ENCODE results near the gene MANBA. TPM values are rescaled to one million over a fixed set of nuclear protein-coding genes. Genes with fewer than 3 reads are reported as not detected.
"Not testable (repeated sequence)": the region's sequence is repeated elsewhere in the genome, so short reads cannot be mapped to it uniquely, and the experiment has no call there.

MANBA gene
- total and polyA plus RNA-seq, 2 of the 13 experiments (the other 11 are each of a cell fraction or from before 2014, with no cell fraction given), result 11.7 to 33.3 TPM

DNA sequence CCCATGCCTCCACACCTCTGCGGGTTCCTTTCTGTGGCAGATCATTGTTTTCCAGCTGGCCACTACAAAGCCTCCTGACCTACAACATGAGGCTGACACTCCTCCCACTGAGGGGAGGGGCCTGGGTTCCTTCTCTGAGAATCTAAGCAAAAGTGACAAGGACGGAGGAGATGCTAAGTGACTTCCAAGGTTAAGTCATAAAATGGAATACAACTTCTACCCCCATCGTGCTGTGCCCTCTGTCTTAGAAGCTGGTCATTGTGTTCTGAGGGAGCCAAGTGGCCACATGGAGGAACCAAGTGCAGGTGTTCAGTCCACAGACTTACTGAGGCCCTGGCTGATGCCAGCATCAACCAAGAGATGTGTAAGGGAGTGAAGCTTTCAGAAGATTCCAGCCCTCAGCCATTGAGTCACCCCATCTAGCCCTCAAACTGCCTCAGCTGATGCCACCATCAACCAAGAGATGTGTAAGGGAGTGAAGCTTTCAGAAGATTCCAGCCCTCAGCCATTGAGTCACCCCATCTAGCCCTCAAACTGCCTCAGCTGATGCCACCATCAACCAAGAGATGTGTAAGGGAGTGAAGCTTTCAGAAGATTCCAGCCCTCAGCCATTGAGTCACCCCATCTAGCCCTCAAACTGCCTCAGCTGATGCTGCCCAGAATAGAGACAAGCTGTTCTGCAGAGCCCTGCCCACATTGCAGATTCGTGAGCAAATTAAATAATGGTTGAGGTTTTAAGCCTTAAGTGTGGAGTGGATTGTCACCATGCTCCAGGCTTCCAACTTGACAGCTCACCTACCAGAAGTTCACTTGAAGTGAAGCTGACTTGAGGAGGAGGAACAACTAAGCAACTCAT lies 140.8 kb downstream of the MANBA start:
- TF ChIP-seq PHF8 (CRISPR knock-in tag; IDR thresholded peaks at IDR 0.05), result peak; percentile 4; the same call in 1 of the 2 replicates
- TF ChIP-seq, protein P1, sequence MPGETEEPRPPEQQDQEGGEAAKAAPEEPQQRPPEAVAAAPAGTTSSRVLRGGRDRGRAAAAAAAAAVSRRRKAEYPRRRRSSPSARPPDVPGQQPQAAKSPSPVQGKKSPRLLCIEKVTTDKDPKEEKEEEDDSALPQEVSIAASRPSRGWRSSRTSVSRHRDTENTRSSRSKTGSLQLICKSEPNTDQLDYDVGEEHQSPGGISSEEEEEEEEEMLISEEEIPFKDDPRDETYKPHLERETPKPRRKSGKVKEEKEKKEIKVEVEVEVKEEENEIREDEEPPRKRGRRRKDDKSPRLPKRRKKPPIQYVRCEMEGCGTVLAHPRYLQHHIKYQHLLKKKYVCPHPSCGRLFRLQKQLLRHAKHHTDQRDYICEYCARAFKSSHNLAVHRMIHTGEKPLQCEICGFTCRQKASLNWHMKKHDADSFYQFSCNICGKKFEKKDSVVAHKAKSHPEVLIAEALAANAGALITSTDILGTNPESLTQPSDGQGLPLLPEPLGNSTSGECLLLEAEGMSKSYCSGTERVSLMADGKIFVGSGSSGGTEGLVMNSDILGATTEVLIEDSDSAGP (CRISPR knock-in tag; IDR thresholded peaks at IDR 0.05; ENCODE audit: borderline replicate concordance), result 0 out of 2 replicates have a peak, but pooled peaks have one; percentile 23
- peak overlapping the region; percentile 82 for H3K4me2 ChIP-seq (ENCODE audit: low read depth, low read length)
- H3K27ac ChIP-seq (ENCODE audit: extremely low read length, insufficient read depth, low read length), result peak overlapping the region; percentile 88
- peak overlapping the region; percentile 42 to 60 (median 49); a peak in 4 of 6 replicates for H3K4me3 ChIP-seq (replicated peaks in 1 of 3; ENCODE audit: insufficient read depth in 1 of 3, low read depth in 2 of 3, low read length in 3 of 3)
- peaks cover 53% of the 10 kb centered on the region for H3K4me1 ChIP-seq (ENCODE audit: insufficient read depth, low read length)
- BruUV-seq (replicated peaks); H4K20me1 ChIP-seq (ENCODE audit: insufficient read depth, low read length); H3K36me3 ChIP-seq (replicated peaks in 1 of 2; ENCODE audit: control insufficient read depth in 1 of 2, insufficient read depth in 2 of 2, low read length in 2 of 2); H2AFZ ChIP-seq (ENCODE audit: low read length); FAIRE-seq; DNase-seq (ENCODE audit: low spot score); H3K27me3 ChIP-seq (ENCODE audit: control insufficient read depth in 1 of 2, insufficient read depth in 2 of 2, low read length in 2 of 2); H3K9me3 ChIP-seq (ENCODE audit: low read length); H3K79me2 ChIP-seq (ENCODE audit: insufficient read depth, low read length): not testable (repeated sequence)
- CTCF ChIA-PET (ENCODE audit: low intra/inter-chr PET ratio, low total read pairs), result interaction anchor here (1.0 to 2.0 kb wide), 3 partner anchors 389 to 471 kb away, joined by 4 to 16 read pairs (median 4); no protein-coding TSS in a partner anchor
- 53% methylated on average over 4 of the region's 4 CpGs for WGBS (ENCODE audit: low lambda C conversion rate)
- POLR2A ChIA-PET, result interaction anchor here (0.9 to 3.3 kb wide), 11 partner anchors 10 to 480 kb away, joined by 3 to 23 read pairs (median 4); partner anchors contain the start of genes BDH2, CISD2, MANBA and UBE2D3
- in situ Hi-C loops (cut with HindIII; ENCODE audit: extremely low pct_ligation_motif_present, low pct_unique_long_range_greater_than_20kb), result loop anchor here (5.0 to 10.0 kb wide), 3 partner anchors 175 to 477 kb away; partner anchors contain the start of gene BDH2
- H3K9ac ChIP-seq (ENCODE audit: insufficient read depth, low read depth, low read length), result peak overlapping the region; percentile 63
- intact Hi-C loops (cut with micrococcal nuclease; ENCODE audit: unreplicated experiment), result loop anchor here (1.0 to 10.0 kb wide), 7 partner anchors 95 to 479 kb away; partner anchors contain the start of genes BDH2 and NFKB1
- peak; percentile 15 for ATAC-seq

GRCh38 chr4:102619021-102619420 lies 141.7 kb downstream of the MANBA start:
- H4K20me1 ChIP-seq (ENCODE audit: insufficient read depth, low read length); H3K79me2 ChIP-seq (ENCODE audit: insufficient read depth, low read length); H3K27me3 ChIP-seq (ENCODE audit: control insufficient read depth in 1 of 2, insufficient read depth in 2 of 2, low read length in 2 of 2); H3K9me3 ChIP-seq (ENCODE audit: low read length); H3K9ac ChIP-seq (ENCODE audit: insufficient read depth, low read depth, low read length); H3K4me2 ChIP-seq (ENCODE audit: low read depth, low read length); intact Hi-C loops (cut with micrococcal nuclease; ENCODE audit: unreplicated experiment); DNase-seq (ENCODE audit: low spot score); BruUV-seq (replicated peaks); FAIRE-seq; ATAC-seq; H3K27ac ChIP-seq (ENCODE audit: extremely low read length, insufficient read depth, low read length); H2AFZ ChIP-seq (ENCODE audit: low read length); H3K4me3 ChIP-seq (replicated peaks in 1 of 3; ENCODE audit: insufficient read depth in 1 of 3, low read depth in 2 of 3, low read length in 3 of 3): not testable (repeated sequence)
- H3K4me1 ChIP-seq (ENCODE audit: insufficient read depth, low read length), result peaks cover 47% of the 10 kb centered on the region
- ChIA-PET POLR2A (interaction anchor here (3.3 kb wide), 1 partner anchor 209 kb away, joined by 23 read pairs; the partner anchor contains the start of gene UBE2D3), CTCF (ENCODE audit: low intra/inter-chr PET ratio, low total read pairs) (interaction anchor here (1.0 kb wide), 1 partner anchor 391 kb away, joined by 4 read pairs; no protein-coding TSS in a partner anchor)
- H3K36me3 ChIP-seq (replicated peaks in 1 of 2; ENCODE audit: control insufficient read depth in 1 of 2, insufficient read depth in 2 of 2, low read length in 2 of 2), result peaks cover 4 to 19% of the 10 kb centered on the region in 2 experiments
- in situ Hi-C loops (cut with HindIII; ENCODE audit: extremely low pct_ligation_motif_present, low pct_unique_long_range_greater_than_20kb), result loop anchor here (10.0 kb wide), 1 partner anchor 174 kb away; no protein-coding TSS in a partner anchor
- WGBS (ENCODE audit: low lambda C conversion rate), result 83% methylated on average over 9 of the region's 9 CpGs
